Mucosa of descending colon (tissue), 3 donors: ENCODE measurements around the gene PDCD11. TPM values are rescaled to one million over a fixed set of nuclear protein-coding genes. Genes with fewer than 3 reads are reported as not detected.
A peak's percentile ranks its signal among the peaks of the same experiment; 100 is the strongest.

Source experiments
- ATAC-seq: fragments of 200-7000 bp; cut with Tn5 transposase; one replicate; pipeline ENCODE4 v1.9.1; 2020; ENCODE audit warnings: mild to moderate bottlenecking, moderate library complexity
- DNase-seq, 3 donors: peaks; one replicate each; pipeline ENCODE4 v3.0.0-alpha.2; 2020
- H3K36me3 ChIP-seq: fragments of 200-600 bp; one replicate; pipeline ENCODE4 v1.8.0; 2021; ENCODE audit warnings: low read depth, mild to moderate bottlenecking
- H3K4me1 ChIP-seq: fragments of 200-600 bp; one replicate; pipeline ENCODE4 v1.8.0; 2021; ENCODE audit warnings: low read depth, mild to moderate bottlenecking
- H3K4me3 ChIP-seq: fragments of 200-600 bp; one replicate; pipeline ENCODE4 v1.8.0; 2021; ENCODE audit warnings: mild to moderate bottlenecking
- H3K9me3 ChIP-seq: fragments of 200-600 bp; one replicate; pipeline ENCODE4 v1.8.0; 2021; ENCODE audit warnings: mild to moderate bottlenecking
- intact Hi-C, 2 donors: fragments of 100-400 bp; cut with DNase I in 1 of 2; cut with micrococcal nuclease in 1 of 2; formaldehyde crosslinking; loops; one replicate each; pipeline versions ENCODE4 v1.11.0 to v1.11.1; 2022; cut with DNase I, micrococcal nuclease
- total RNA-seq, 3 donors: library from RNA; stranded (reverse); fragmentation: NEBNext Ultra II Directional in 2 of 3; extraction: Animal tissue kit (Norgen Biotek cat#: 25700) in 2 of 3; gene quantifications; one replicate each; pipeline versions ENCODE4 v1.2.1 to v1.2.4, GENCODE V29; 2021 to 2023
- TF ChIP-seq, protein P1 (sequence below): fragments of 200-600 bp; IDR thresholded peaks from one replicate; pipeline ENCODE4 v1.8.0; 2022; ENCODE audit warnings: antibody characterized with exemption, mild to moderate bottlenecking
- donor health status: DM: no; HTN: no; CAD: no; lungs with moderate emphysema.
- donor health status: DM: no; HTN: no; CAD: no.
- donor health status: DM: no; HTN: yes; CAD: no.

The PDCD11 gene
- total RNA-seq, 3 donors from 2014 or later: 22.3 to 24.5 (median 22.7) TPM

GRCh38 chr10:103491729-103492364 lies 95.4 kb downstream of the PDCD11 start:
- no peaks in the 10 kb centered on the region for H3K9me3 ChIP-seq
- DNase-seq (peak in 1 of 3 donors; percentile 16), ATAC-seq (peak; percentile 53)
- intact Hi-C loops: no loop called here
- no peaks in the 10 kb centered on the region for H3K36me3 ChIP-seq
- no peak overlapping the region for H3K4me3 ChIP-seq
- H3K4me1 ChIP-seq: peaks cover 12% of the 10 kb centered on the region
- TF ChIP-seq, protein P1, sequence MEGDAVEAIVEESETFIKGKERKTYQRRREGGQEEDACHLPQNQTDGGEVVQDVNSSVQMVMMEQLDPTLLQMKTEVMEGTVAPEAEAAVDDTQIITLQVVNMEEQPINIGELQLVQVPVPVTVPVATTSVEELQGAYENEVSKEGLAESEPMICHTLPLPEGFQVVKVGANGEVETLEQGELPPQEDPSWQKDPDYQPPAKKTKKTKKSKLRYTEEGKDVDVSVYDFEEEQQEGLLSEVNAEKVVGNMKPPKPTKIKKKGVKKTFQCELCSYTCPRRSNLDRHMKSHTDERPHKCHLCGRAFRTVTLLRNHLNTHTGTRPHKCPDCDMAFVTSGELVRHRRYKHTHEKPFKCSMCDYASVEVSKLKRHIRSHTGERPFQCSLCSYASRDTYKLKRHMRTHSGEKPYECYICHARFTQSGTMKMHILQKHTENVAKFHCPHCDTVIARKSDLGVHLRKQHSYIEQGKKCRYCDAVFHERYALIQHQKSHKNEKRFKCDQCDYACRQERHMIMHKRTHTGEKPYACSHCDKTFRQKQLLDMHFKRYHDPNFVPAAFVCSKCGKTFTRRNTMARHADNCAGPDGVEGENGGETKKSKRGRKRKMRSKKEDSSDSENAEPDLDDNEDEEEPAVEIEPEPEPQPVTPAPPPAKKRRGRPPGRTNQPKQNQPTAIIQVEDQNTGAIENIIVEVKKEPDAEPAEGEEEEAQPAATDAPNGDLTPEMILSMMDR: no peak

DNA sequence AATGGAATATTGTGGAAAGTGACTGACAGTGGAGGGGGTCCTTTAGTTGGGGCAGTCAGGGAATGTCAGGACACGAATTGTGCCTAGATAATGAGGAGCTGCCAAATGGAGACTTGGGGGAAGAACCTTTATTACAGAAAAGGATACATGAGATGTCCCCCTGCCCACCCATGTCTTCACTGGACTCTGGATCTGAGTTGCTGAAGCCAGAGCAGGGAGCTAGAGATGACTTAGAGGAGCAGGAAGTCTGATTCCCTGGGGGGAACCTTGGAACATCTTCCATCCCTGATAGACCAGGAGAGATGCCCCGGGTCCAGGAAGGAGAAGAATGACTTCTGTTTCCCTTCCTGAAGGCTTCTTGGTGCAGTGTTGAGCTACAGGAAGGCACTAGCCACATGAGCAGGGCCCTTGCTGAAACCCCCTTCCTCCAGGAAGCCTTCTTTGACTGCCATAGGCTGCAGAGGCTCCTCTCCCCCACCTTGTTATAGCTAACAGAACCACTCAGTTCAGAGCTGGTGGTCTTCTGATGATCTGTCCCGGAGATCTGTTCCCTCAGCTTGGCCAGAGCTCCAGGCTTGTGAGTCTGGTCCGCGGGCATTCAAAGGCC lies 96.3 kb downstream of the PDCD11 start:
- Histone ChIP-seq H3K4me3 (no peak overlapping the region), H3K9me3 (no peaks in the 10 kb centered on the region), H3K4me1 (peaks cover 12% of the 10 kb centered on the region), H3K36me3 (no peaks in the 10 kb centered on the region)
- intact Hi-C loops: no loop called here
- DNase-seq: peak in 1 of 3 donors; percentile 1
- no peak for ATAC-seq
- TF ChIP-seq, protein P1: no peak

DNA sequence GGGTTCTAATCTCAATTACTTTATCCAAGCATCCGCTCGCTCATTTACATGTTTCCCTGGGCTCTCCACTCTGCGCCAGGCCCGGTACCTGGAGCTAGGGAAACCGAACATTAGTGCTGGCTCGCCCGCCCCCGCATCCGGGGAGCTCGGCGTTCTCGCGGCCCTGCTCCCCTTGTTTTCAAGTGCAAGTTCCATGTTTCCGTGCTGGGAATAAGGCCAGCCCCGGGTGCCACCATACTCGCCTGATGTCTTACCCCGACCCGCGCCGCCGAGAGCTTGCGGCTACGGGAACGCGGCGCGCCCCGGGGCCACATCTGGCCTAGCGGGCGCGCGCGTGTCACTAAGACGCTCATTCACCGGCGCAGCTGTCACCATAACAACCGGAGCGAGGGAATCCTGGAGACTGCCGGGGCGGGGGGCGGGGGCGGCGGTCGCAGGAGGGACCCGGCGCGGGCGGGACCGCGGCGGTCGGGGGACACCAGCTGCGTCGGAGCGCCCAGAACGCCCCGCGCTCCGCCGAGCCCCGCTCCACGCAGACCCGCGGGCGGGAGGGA lies 97.0 kb downstream of the PDCD11 start, which contains the start of gene NEURL1:
Gene NEURL1 (plus strand): TSS at position 344 of the 554 bp plus-strand sequence. CDS start 683 bp downstream, outside the sequence.
- TF ChIP-seq, protein P1: no peak
- Histone ChIP-seq H3K36me3 (no peaks in the 10 kb centered on the region), H3K4me3 (no peak within 1 kb of the TSS), H3K4me1 (peaks cover 12% of the 10 kb centered on the region), H3K9me3 (no peaks in the 10 kb centered on the region)
- DNase-seq (peak in 2 of 3 donors; percentile 33), ATAC-seq (peak; percentile 31)
- intact Hi-C loops: no loop called here

DNA sequence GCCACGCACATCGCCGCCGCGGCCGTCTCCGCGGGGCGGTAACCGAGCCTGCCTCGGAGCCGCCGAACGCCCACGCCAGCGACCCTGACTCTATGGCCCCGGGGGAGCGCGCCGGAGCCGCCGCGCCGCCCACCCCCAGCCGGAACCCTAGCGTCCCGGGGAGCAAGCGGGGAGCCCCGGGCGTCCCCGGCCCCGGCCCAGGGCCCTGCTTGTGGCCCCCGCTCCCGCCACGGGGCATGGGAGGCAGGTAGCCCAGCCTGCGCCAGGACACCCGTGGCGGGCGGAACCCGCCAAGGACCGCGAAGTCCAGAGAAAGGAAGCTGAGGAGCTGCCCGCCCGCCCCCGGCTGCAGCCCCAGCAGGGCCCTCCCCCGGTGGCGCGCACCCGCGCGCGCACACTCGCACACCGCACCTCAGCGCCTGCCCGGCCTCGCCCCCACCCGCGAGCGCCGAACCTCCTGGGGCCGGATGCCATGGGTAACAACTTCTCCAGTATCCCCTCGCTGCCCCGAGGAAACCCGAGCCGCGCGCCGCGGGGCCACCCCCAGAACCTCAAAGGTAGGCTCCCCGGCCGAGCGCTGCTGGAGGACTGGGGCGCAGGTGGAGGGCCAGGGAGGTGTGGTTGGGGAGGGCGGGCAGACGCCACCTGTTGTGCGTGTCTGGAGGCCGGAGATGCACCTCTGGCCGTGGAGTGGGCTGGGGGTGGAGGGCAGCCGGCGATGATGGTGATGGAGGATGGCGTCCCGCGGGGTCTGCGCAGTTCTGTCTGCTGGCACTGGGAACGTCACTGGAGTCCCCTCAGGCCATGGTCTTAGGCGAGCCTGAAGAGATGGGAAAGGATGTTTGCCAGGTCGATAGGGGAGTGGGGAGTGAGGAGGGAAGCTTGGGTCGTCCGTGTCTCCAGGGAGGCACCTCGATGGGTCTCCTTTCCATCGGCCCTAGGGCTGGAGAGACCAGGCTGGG lies 97.8 kb downstream of the PDCD11 start:
- peak; percentile 48 for ATAC-seq
- Histone ChIP-seq H3K36me3 (no peaks in the 10 kb centered on the region), H3K4me1 (peaks cover 12% of the 10 kb centered on the region), H3K9me3 (no peaks in the 10 kb centered on the region), H3K4me3 (no peak overlapping the region)
- TF ChIP-seq, protein P1: no peak
- no peak for DNase-seq
- intact Hi-C loops: no loop called here

- Histone ChIP-seq H3K4me1 (peaks cover 12% of the 10 kb centered on the region), H3K9me3 (no peaks in the 10 kb centered on the region), H3K4me3 (no peak overlapping the region), H3K36me3 (no peaks in the 10 kb centered on the region)
- ATAC-seq (no peak), DNase-seq (no peak)
- intact Hi-C loops: no loop called here
- TF ChIP-seq, protein P1: no peak
Measured at GRCh38 chr10:103495321-103495720, 98.9 kb downstream of the PDCD11 start.
